HG02571 (cell line): Measurements from ENCODE around the gene CRIP3.

Experiments
- ATAC-seq: cut with Tn5 transposase; IDR thresholded peaks from one replicate; pipeline ENCODE4 v1.9.1; 2021; ENCODE audit warnings: mild to moderate bottlenecking, moderate library complexity; ENCODE audit not compliant: unreplicated experiment

The CRIP3 gene

GRCh38 chr6:43258180-43258579 lies 50.4 kb downstream of the CRIP3 start:
- ATAC-seq = no peak

DNA sequence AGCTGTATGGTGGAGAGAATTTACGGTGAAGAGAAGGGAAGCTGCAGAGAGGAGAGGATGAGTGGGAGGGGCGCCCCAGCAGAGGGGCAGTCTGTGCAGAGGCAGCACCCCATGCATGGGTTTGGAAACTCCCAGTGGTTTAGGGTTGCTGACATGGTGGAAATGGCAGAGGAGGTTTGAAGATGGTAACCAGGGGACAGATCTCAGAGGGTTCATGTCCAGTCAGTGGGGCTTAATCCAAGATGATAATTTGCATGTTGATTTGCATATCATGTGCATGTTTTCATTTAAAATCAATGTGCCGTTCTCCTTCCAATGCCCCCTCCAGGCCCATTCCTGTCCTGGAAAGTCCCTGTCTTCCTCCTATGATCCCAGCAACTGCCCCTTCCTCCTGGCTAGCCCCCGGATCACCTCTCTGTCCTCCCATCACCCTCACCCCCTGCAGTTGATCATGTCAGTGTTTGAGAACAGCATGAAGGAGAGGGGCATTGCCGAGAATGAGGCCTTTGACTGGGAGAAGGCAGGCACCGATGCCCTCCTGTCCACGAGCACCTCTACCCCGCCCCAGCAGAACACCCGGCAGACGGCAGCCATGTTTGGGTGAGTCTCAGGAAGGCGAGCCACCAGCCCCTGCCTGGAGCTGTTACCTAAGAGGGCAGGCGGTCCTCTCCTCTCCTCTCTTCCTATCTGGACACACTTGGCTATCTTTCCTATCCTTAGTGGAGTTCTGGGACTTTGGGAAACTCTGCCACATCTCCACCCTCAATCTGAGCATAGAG lies 51.1 kb downstream of the CRIP3 start:
- ATAC-seq = no peak

- no peak for ATAC-seq
Measured at GRCh38 chr6:43256670-43257366, 51.8 kb downstream of the CRIP3 start.
